ENCODE measurements around the gene NAA11. TPM values are rescaled to one million over a fixed set of nuclear protein-coding genes. Genes with fewer than 3 reads are reported as not detected.
"Not testable (repeated sequence)": the region's sequence is repeated elsewhere in the genome, so short reads cannot be mapped to it uniquely, and the experiment has no call there.

NAA11 gene
- total RNA-seq, 1 donor from 2014 or later = not detected

GRCh38 chr4:79311279-79311678 is 14.6 kb downstream of the NAA11 start:
- DNase-seq (ENCODE audit: extremely low read depth, low read depth, low spot score) = no peak

- DNase-seq (ENCODE audit: extremely low read depth, low read depth, low spot score) = no peak
Measured at GRCh38 chr4:79308971-79309370, 16.9 kb downstream of the NAA11 start.

GRCh38 chr4:79308137-79308536 is 17.7 kb downstream of the NAA11 start:
- no peak for DNase-seq (ENCODE audit: extremely low read depth, low read depth, low spot score)

- DNase-seq (ENCODE audit: extremely low read depth, low read depth, low spot score) = no peak
Measured at GRCh38 chr4:79306795-79307194, 19.1 kb downstream of the NAA11 start.

- no peak for DNase-seq (ENCODE audit: extremely low read depth, low read depth, low spot score)
Measured at GRCh38 chr4:79300280-79300679, 25.6 kb downstream of the NAA11 start.

- no peak for DNase-seq (ENCODE audit: extremely low read depth, low read depth, low spot score)
Measured at GRCh38 chr4:79298484-79298883, 27.4 kb downstream of the NAA11 start.

- DNase-seq (ENCODE audit: extremely low read depth, low read depth, low spot score) = no peak
Measured at GRCh38 chr4:79298027-79298426, 27.8 kb downstream of the NAA11 start.

- no peak for DNase-seq (ENCODE audit: extremely low read depth, low read depth, low spot score)
Measured at GRCh38 chr4:79297479-79297878, 28.4 kb downstream of the NAA11 start.

GRCh38 chr4:79296768-79297428 is 29.0 kb downstream of the NAA11 start:
- DNase-seq (ENCODE audit: extremely low read depth, low read depth, low spot score) = no peak

GRCh38 chr4:79295086-79295485 is 30.8 kb downstream of the NAA11 start:
- DNase-seq (ENCODE audit: extremely low read depth, low read depth, low spot score) = no peak

- no peak for DNase-seq (ENCODE audit: extremely low read depth, low read depth, low spot score)
Measured at GRCh38 chr4:79294064-79294463, 31.8 kb downstream of the NAA11 start.

- DNase-seq (ENCODE audit: extremely low read depth, low read depth, low spot score) = no peak
Measured at GRCh38 chr4:79292008-79292407, 33.9 kb downstream of the NAA11 start.

- DNase-seq (ENCODE audit: extremely low read depth, low read depth, low spot score) = no peak
Measured at GRCh38 chr4:79290376-79290775, 35.5 kb downstream of the NAA11 start.

- DNase-seq (ENCODE audit: extremely low read depth, low read depth, low spot score) = no peak
Measured at GRCh38 chr4:79288185-79288584, 37.7 kb downstream of the NAA11 start.

- no peak for DNase-seq (ENCODE audit: extremely low read depth, low read depth, low spot score)
Measured at GRCh38 chr4:79287718-79288117, 38.1 kb downstream of the NAA11 start.

GRCh38 chr4:79287076-79287475 is 38.8 kb downstream of the NAA11 start:
- no peak for DNase-seq (ENCODE audit: extremely low read depth, low read depth, low spot score)

GRCh38 chr4:79281566-79282359 is 44.1 kb downstream of the NAA11 start:
- no peak for DNase-seq (ENCODE audit: extremely low read depth, low read depth, low spot score)

GRCh38 chr4:79277467-79277866 is 48.4 kb downstream of the NAA11 start:
- DNase-seq (ENCODE audit: extremely low read depth, low read depth, low spot score) = not testable (repeated sequence)

- no peak for DNase-seq (ENCODE audit: extremely low read depth, low read depth, low spot score)
Measured at GRCh38 chr4:79273915-79274314, 51.9 kb downstream of the NAA11 start.

GRCh38 chr4:79272761-79273160 is 53.1 kb downstream of the NAA11 start:
- DNase-seq (ENCODE audit: extremely low read depth, low read depth, low spot score) = no peak

GRCh38 chr4:79272126-79272525 is 53.7 kb downstream of the NAA11 start:
- DNase-seq (ENCODE audit: extremely low read depth, low read depth, low spot score) = no peak

- DNase-seq (ENCODE audit: extremely low read depth, low read depth, low spot score) = no peak
Measured at GRCh38 chr4:79267671-79268070, 58.2 kb downstream of the NAA11 start.
